ENCODE measurements around the gene REXO5. TPM values are rescaled to one million over a fixed set of nuclear protein-coding genes. Genes with fewer than 3 reads are reported as not detected.

Gene REXO5
- total RNA-seq, 1 donor from 2014 or later: 2.5 TPM

GRCh38 chr16:20768121-20768520, 38.2 kb upstream of the REXO5 start:
- peaks cover 34% of the 10 kb centered on the region for H3K27me3 Mint-ChIP-seq (ENCODE audit: unreplicated experiment)
- peaks cover 8% of the 10 kb centered on the region for H3K4me1 Mint-ChIP-seq (ENCODE audit: unreplicated experiment)
- DNase-seq (ENCODE audit: extremely low spot score, unreplicated experiment): no peak
- H3K27ac Mint-ChIP-seq (ENCODE audit: unreplicated experiment): no peak overlapping the region
- no peaks in the 10 kb centered on the region for H3K9me3 Mint-ChIP-seq (ENCODE audit: unreplicated experiment)
- TF ChIP-seq, protein P1, sequence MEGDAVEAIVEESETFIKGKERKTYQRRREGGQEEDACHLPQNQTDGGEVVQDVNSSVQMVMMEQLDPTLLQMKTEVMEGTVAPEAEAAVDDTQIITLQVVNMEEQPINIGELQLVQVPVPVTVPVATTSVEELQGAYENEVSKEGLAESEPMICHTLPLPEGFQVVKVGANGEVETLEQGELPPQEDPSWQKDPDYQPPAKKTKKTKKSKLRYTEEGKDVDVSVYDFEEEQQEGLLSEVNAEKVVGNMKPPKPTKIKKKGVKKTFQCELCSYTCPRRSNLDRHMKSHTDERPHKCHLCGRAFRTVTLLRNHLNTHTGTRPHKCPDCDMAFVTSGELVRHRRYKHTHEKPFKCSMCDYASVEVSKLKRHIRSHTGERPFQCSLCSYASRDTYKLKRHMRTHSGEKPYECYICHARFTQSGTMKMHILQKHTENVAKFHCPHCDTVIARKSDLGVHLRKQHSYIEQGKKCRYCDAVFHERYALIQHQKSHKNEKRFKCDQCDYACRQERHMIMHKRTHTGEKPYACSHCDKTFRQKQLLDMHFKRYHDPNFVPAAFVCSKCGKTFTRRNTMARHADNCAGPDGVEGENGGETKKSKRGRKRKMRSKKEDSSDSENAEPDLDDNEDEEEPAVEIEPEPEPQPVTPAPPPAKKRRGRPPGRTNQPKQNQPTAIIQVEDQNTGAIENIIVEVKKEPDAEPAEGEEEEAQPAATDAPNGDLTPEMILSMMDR (IDR thresholded peaks at IDR 0.05): no peak
- no peak overlapping the region for H3K4me3 Mint-ChIP-seq (ENCODE audit: unreplicated experiment)
- H3K36me3 Mint-ChIP-seq (ENCODE audit: unreplicated experiment): no peaks in the 10 kb centered on the region

GRCh38 chr16:20768818-20769217, 37.5 kb upstream of the REXO5 start:
- H3K36me3 Mint-ChIP-seq (ENCODE audit: unreplicated experiment): no peaks in the 10 kb centered on the region
- peaks cover 41% of the 10 kb centered on the region for H3K27me3 Mint-ChIP-seq (ENCODE audit: unreplicated experiment)
- H3K27ac Mint-ChIP-seq (ENCODE audit: unreplicated experiment): no peak overlapping the region
- peaks cover 2% of the 10 kb centered on the region for H3K4me1 Mint-ChIP-seq (ENCODE audit: unreplicated experiment)
- no peak for DNase-seq (ENCODE audit: extremely low spot score, unreplicated experiment)
- no peaks in the 10 kb centered on the region for H3K9me3 Mint-ChIP-seq (ENCODE audit: unreplicated experiment)
- H3K4me3 Mint-ChIP-seq (ENCODE audit: unreplicated experiment): no peak overlapping the region
- TF ChIP-seq, protein P1 (IDR thresholded peaks at IDR 0.05): no peak

DNA sequence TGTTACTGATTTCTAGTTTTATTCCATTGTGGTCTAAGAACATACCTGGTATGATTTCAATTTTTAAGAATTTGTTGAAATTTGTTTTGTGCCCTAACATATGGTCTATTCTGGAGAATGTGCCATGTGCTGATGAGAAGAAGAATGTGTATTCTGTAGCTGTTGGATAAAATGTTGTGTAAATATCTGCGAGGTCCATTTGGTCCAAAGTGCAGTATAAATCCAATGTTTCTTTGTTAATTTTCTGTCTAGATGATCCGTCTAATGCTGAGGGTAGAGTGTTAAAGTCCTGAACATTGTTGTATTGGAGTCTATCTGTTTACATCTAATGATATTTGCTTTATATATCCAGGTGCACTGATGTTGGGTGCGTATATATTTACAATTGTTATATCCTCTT, 32.6 kb upstream of the REXO5 start:
- Mint-ChIP-seq H3K27me3 (ENCODE audit: unreplicated experiment) (peaks cover 24% of the 10 kb centered on the region), H3K36me3 (ENCODE audit: unreplicated experiment) (no peaks in the 10 kb centered on the region), H3K4me3 (ENCODE audit: unreplicated experiment) (no peak overlapping the region), H3K4me1 (ENCODE audit: unreplicated experiment) (no peaks in the 10 kb centered on the region), H3K27ac (ENCODE audit: unreplicated experiment) (no peak overlapping the region), H3K9me3 (ENCODE audit: unreplicated experiment) (no peaks in the 10 kb centered on the region)
- no peak for DNase-seq (ENCODE audit: extremely low spot score, unreplicated experiment)
- TF ChIP-seq, protein P1 (IDR thresholded peaks at IDR 0.05): no peak

DNA sequence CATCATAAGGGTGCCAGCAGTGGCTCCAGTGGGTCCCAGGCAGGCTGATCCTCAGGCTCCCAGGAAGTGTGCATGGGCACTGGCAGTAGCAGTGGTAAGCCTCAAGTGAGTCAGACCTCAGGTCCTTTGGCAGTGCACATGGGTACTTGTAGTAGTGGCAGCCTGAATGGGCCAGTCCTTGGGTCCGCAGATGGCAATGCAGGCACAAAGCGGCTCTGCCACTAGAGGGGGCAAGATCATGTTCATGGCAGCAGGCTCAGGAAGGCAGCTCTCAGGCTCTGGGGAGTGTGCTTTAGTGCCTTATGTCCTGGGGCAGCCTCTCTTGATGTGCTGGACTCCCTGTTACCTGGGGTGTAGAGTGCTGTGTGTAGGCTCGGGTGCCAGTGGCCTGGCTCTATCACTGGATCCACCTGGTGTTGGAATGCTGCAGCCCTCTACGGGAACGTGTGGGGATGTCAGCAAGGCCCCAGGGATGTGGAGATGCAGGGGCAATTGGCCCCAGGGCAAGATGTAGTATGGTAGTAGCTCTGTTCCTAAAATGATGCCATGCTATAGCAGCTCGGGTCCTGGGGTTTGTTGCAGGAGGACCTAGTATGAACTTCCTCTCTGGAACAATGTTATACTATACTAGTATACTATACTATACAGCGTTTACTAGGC, 31.5 kb upstream of the REXO5 start:
- H3K27ac Mint-ChIP-seq (ENCODE audit: unreplicated experiment): no peak overlapping the region
- no peaks in the 10 kb centered on the region for H3K36me3 Mint-ChIP-seq (ENCODE audit: unreplicated experiment)
- DNase-seq (ENCODE audit: extremely low spot score, unreplicated experiment): no peak
- H3K27me3 Mint-ChIP-seq (ENCODE audit: unreplicated experiment): peaks cover 24% of the 10 kb centered on the region
- H3K4me1 Mint-ChIP-seq (ENCODE audit: unreplicated experiment): no peaks in the 10 kb centered on the region
- H3K9me3 Mint-ChIP-seq (ENCODE audit: unreplicated experiment): no peaks in the 10 kb centered on the region
- TF ChIP-seq, protein P1 (IDR thresholded peaks at IDR 0.05): peak; percentile 59
- no peak overlapping the region for H3K4me3 Mint-ChIP-seq (ENCODE audit: unreplicated experiment)

GRCh38 chr16:20781697-20782096, 24.6 kb upstream of the REXO5 start:
- Mint-ChIP-seq H3K27me3 (ENCODE audit: unreplicated experiment) (peaks cover 6% of the 10 kb centered on the region), H3K9me3 (ENCODE audit: unreplicated experiment) (no peaks in the 10 kb centered on the region), H3K36me3 (ENCODE audit: unreplicated experiment) (no peaks in the 10 kb centered on the region), H3K4me1 (ENCODE audit: unreplicated experiment) (no peaks in the 10 kb centered on the region), H3K27ac (ENCODE audit: unreplicated experiment) (no peak overlapping the region), H3K4me3 (ENCODE audit: unreplicated experiment) (no peak overlapping the region)
- TF ChIP-seq, protein P1 (IDR thresholded peaks at IDR 0.05): no peak
- no peak for DNase-seq (ENCODE audit: extremely low spot score, unreplicated experiment)
